ENCODE data around the gene NEUROD2. TPM values are rescaled to one million over a fixed set of nuclear protein-coding genes. Genes with fewer than 3 reads are reported as not detected.

Gene NEUROD2
- total RNA-seq, 1 donor from 2014 or later, result not detected

DNA sequence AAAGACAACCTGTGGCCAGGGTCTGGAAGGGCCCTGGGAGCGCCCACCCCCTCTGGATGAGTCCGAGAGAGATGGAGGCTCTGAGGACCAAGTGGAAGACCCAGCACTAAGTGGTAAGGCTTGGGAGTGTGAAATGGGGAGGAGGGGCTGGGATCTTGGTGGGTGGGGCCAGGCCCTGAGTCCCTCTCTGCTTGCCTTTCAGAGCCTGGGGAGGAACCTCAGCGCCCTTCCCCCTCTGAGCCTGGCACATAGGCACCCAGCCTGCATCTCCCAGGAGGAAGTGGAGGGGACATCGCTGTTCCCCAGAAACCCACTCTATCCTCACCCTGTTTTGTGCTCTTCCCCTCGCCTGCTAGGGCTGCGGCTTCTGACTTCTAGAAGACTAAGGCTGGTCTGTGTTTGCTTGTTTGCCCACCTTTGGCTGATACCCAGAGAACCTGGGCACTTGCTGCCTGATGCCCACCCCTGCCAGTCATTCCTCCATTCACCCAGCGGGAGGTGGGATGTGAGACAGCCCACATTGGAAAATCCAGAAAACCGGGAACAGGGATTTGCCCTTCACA lies 28.0 kb upstream of the NEUROD2 start:
- Histone ChIP-seq H3K9me3 (ENCODE audit: low read depth) (no peaks in the 10 kb centered on the region), H3K79me2 (ENCODE audit: low read depth) (peaks cover 30% of the 10 kb centered on the region), H3K4me2 (no peak overlapping the region), H2AFZ (replicated peaks) (no peak overlapping the region), H3K27me3 (no peaks in the 10 kb centered on the region), H3K27ac (no peak overlapping the region), H3K4me3 (no peak overlapping the region), H4K20me1 (ENCODE audit: low read depth) (peaks cover 31% of the 10 kb centered on the region), H3K4me1 (peaks cover 36% of the 10 kb centered on the region), H3F3A (ENCODE audit: low read depth) (peaks cover 21% of the 10 kb centered on the region), H3K36me3 (no peaks in the 10 kb centered on the region), H3K9ac (no peak overlapping the region)
- Mint-ChIP-seq H3K4me3 (peak overlapping the region; percentile 90), H3K27me3 (ENCODE audit: insufficient read depth, low read depth) (peaks cover 14% of the 10 kb centered on the region), H3K9me3 (no peaks in the 10 kb centered on the region), H3K4me1 (peaks cover 47% of the 10 kb centered on the region), H3K27ac (no peak overlapping the region), H3K36me3 (no peaks in the 10 kb centered on the region)
- TF ChIP-seq EZH2phosphoT487 (IDR thresholded peaks at IDR 0.05) (no peak), EZH2 (IDR thresholded peaks at IDR 0.05) (no peak)
- TF ChIP-seq, protein P1, sequence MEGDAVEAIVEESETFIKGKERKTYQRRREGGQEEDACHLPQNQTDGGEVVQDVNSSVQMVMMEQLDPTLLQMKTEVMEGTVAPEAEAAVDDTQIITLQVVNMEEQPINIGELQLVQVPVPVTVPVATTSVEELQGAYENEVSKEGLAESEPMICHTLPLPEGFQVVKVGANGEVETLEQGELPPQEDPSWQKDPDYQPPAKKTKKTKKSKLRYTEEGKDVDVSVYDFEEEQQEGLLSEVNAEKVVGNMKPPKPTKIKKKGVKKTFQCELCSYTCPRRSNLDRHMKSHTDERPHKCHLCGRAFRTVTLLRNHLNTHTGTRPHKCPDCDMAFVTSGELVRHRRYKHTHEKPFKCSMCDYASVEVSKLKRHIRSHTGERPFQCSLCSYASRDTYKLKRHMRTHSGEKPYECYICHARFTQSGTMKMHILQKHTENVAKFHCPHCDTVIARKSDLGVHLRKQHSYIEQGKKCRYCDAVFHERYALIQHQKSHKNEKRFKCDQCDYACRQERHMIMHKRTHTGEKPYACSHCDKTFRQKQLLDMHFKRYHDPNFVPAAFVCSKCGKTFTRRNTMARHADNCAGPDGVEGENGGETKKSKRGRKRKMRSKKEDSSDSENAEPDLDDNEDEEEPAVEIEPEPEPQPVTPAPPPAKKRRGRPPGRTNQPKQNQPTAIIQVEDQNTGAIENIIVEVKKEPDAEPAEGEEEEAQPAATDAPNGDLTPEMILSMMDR (IDR thresholded peaks at IDR 0.05), result no peak
- no peak for DNase-seq (ENCODE audit: low spot score)

DNA sequence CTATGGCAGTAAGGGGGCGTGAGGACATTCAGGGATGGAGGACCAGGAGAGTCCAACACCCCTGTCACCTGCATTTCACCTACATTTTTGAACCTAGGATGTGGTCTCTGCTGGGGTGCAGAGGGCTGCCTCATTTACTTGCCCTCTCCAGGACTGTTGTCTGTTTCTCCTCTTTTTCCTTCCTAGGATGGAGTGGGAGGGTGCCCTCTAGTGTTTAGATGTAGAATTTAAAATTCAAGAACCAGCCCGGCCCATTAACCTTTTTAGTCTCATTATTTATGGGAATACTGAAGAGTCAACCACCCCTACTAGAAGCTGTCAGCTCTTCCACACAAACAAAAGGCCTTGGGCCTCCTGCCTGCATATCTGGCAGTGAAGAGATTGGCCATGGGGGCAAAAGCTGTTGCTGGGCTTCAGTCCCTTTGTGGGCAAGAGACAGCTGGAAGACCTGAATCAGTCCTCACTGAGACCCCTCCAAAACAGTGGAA lies 26.7 kb upstream of the NEUROD2 start:
- no peak for TF ChIP-seq EZH2 (IDR thresholded peaks at IDR 0.05)
- TF ChIP-seq, protein P1 (IDR thresholded peaks at IDR 0.05), result peak; percentile 85
- H3K4me3 Mint-ChIP-seq, result peak overlapping the region; percentile 25

DNA sequence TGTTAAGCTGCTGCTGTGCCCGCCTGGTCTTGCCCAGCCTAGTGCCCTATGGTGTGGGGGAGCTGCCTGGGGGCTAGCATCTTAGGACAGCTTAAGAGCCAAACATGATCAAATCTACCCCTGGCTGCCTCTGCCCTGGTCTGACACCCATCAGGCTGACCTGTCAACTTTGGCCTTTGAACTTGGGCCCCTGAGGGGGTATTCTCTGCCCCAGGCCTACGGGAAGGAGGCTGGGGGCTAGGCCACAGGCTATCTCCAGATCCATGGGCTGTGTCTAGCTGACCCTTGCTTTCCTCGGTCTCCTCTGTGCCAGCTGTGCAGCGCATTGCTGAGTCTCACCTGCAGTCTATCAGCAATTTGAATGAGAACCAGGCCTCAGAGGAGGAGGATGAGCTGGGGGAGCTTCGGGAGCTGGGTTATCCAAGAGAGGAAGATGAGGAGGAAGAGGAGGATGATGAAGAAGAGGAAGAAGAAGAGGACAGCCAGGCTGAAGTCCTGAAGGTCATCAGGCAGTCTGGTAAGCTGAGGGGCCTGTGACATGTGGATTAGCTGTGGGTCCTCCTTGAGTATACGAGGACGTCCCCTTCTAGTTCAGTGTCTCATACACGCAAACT lies 26.0 kb upstream of the NEUROD2 start:
- Histone ChIP-seq H3F3A (ENCODE audit: low read depth) (peaks cover 29% of the 10 kb centered on the region), H3K79me2 (ENCODE audit: low read depth) (peaks cover 12% of the 10 kb centered on the region), H3K4me2 (no peak overlapping the region), H3K9ac (no peak overlapping the region), H4K20me1 (ENCODE audit: low read depth) (peaks cover 13% of the 10 kb centered on the region), H3K4me1 (peaks cover 24% of the 10 kb centered on the region), H3K4me3 (no peak overlapping the region), H3K27ac (no peak overlapping the region), H3K27me3 (peaks cover 5% of the 10 kb centered on the region), H2AFZ (replicated peaks) (no peak overlapping the region), H3K9me3 (ENCODE audit: low read depth) (no peaks in the 10 kb centered on the region), H3K36me3 (no peaks in the 10 kb centered on the region)
- Mint-ChIP-seq H3K27ac (no peak overlapping the region), H3K36me3 (no peaks in the 10 kb centered on the region), H3K27me3 (ENCODE audit: insufficient read depth, low read depth) (peaks cover 21% of the 10 kb centered on the region), H3K4me3 (peak overlapping the region; percentile 66), H3K4me1 (peaks cover 34% of the 10 kb centered on the region), H3K9me3 (no peaks in the 10 kb centered on the region)
- no peak for DNase-seq (ENCODE audit: low spot score)
- TF ChIP-seq, protein P1 (IDR thresholded peaks at IDR 0.05), result no peak
- TF ChIP-seq EZH2 (IDR thresholded peaks at IDR 0.05) (no peak), EZH2phosphoT487 (IDR thresholded peaks at IDR 0.05) (no peak)

More for the DNA sequence above, 26.7 kb upstream of the NEUROD2 start:
- H3K27me3 Mint-ChIP-seq (ENCODE audit: insufficient read depth, low read depth), result peaks cover 17% of the 10 kb centered on the region
- H3K4me1 Mint-ChIP-seq, result peaks cover 39% of the 10 kb centered on the region
- H3K4me2 ChIP-seq, result no peak overlapping the region
- no peak overlapping the region for H3K4me3 ChIP-seq
- H3F3A ChIP-seq (ENCODE audit: low read depth), result peaks cover 21% of the 10 kb centered on the region
- no peaks in the 10 kb centered on the region for H3K9me3 ChIP-seq (ENCODE audit: low read depth)
- peak; percentile 68 for DNase-seq (ENCODE audit: low spot score)
- peaks cover 20% of the 10 kb centered on the region for H3K79me2 ChIP-seq (ENCODE audit: low read depth)
- H3K27me3 ChIP-seq, result no peaks in the 10 kb centered on the region
- no peak overlapping the region for H2AFZ ChIP-seq (replicated peaks)
- H4K20me1 ChIP-seq (ENCODE audit: low read depth), result peaks cover 18% of the 10 kb centered on the region
- H3K9me3 Mint-ChIP-seq, result no peaks in the 10 kb centered on the region
- H3K36me3 ChIP-seq, result no peaks in the 10 kb centered on the region
- no peaks in the 10 kb centered on the region for H3K36me3 Mint-ChIP-seq
- no peak overlapping the region for H3K27ac Mint-ChIP-seq
- peaks cover 24% of the 10 kb centered on the region for H3K4me1 ChIP-seq
- H3K9ac ChIP-seq, result no peak overlapping the region
- no peak overlapping the region for H3K27ac ChIP-seq

All from neural progenitor cell (in vitro differentiated cells).